GM21526 (cell line): Measurements from ENCODE around the gene U2SURP.

Source experiments
- ATAC-seq: cut with Tn5 transposase; IDR thresholded peaks from one replicate; pipeline ENCODE4 v1.9.1; 2021; ENCODE audit warnings: moderate library complexity; ENCODE audit not compliant: unreplicated experiment, low FRiP score

Gene U2SURP

GRCh38 chr3:143095813-143096212, 94.4 kb downstream of the U2SURP start:
- ATAC-seq = no peak

GRCh38 chr3:143098032-143098764, 96.8 kb downstream of the U2SURP start:
- no peak for ATAC-seq

- ATAC-seq = no peak
Measured at GRCh38 chr3:143099210-143099609, 97.8 kb downstream of the U2SURP start.

- no peak for ATAC-seq
Measured at GRCh38 chr3:143099690-143100089, 98.3 kb downstream of the U2SURP start.

- no peak for ATAC-seq
Measured at GRCh38 chr3:143100451-143100850, 99.1 kb downstream of the U2SURP start.

GRCh38 chr3:143101792-143102381, 100.5 kb downstream of the U2SURP start:
- no peak for ATAC-seq

- ATAC-seq = no peak
Measured at GRCh38 chr3:143103652-143104051, 102.3 kb downstream of the U2SURP start.

GRCh38 chr3:143105170-143105569, 103.8 kb downstream of the U2SURP start:
- no peak for ATAC-seq

- no peak for ATAC-seq
Measured at GRCh38 chr3:143109861-143110260, 108.5 kb downstream of the U2SURP start.
